Measurements from ENCODE around the gene RANBP3.

DNA sequence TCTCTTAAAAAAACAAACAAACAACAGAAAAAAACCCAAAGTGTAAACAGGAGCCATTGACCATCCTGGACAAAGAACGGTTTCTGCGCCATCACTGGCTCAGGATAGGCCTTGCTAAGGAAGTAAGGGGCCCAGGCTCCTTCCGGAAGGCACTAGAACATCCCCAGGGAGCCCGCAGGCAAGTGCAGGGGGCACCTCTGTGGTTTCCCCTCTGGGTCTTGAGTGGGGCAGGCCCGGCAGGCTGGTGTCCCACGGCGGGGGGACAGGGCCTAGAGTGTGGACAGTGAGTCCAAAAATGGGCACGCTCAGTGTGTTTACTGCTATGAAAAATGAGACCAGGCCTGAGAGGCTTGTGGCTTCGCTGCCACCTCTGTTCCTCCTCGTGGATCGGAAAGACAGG lies 14.8 kb upstream of the RANBP3 start:
- TF ChIP-seq POLR2A (IDR thresholded peaks at IDR 0.05) (no peak), EP300 (IDR thresholded peaks at IDR 0.05) (no peak), CTCF (IDR thresholded peaks at IDR 0.05) (no peak)
